GM12878 (cell line): ENCODE results near the gene KLHL1. TPM values are rescaled to one million over a fixed set of nuclear protein-coding genes. Genes with fewer than 3 reads are reported as not detected.

ENCODE experiments used
- ATAC-seq: fragments of 200-7000 bp; cut with Tn5 transposase; 3 replicates; pipeline ENCODE4 v1.9.1; 2020; ENCODE audit warnings: mild to moderate bottlenecking, moderate library complexity
- BruUV-seq: library from RNA; stranded (reverse); fragments of 400-500 nt; replicated peaks from 2 replicates; lab custom pipeline; 2021; lab: Mats Ljungman, UMichigan
- CTCF ChIA-PET: fragments of 300-600 bp; sonication (Branson Sonifier 250); formaldehyde crosslinking; extraction: SDS; loops from one replicate; lab custom pipeline; 2021; ENCODE audit warnings: inconsistent platforms; lab: Yijun Ruan, JAX
- POLR2A ChIA-PET: fragments of 350-600 bp; formaldehyde crosslinking; extraction: SDS; loops from one replicate; lab custom pipeline; 2021; ENCODE audit warnings: inconsistent platforms; lab: Charles Lee
- RAD21 ChIA-PET: fragments of 300-600 bp; sonication (Branson Sonifier 250); formaldehyde crosslinking; loops from one replicate; lab custom pipeline; 2023; ENCODE audit warnings: antibody characterized with exemption; ENCODE audit not compliant: unreplicated experiment; lab: Charles Lee
- SMC1A ChIA-PET: fragments of 300-600 bp; sonication (Branson Sonifier 250); formaldehyde crosslinking; loops from one replicate; lab custom pipeline; 2023; ENCODE audit not compliant: unreplicated experiment, uncharacterized antibody; lab: Charles Lee
- DNase-seq: peaks from one replicate; pipeline ENCODE4 v3.0.0-alpha.2; 2011; ENCODE audit warnings: low read depth, low spot score
- FAIRE-seq: peaks from 3 replicates; lab custom pipeline; 2011; peaks lifted over from hg19 to GRCh38; lab: Jason Lieb, UNC
- H2AFZ ChIP-seq: 2 replicates; pipeline ENCODE4 v1.6.0; 2011; ENCODE audit warnings: low read depth, low read length, control low read depth; ENCODE audit not compliant: control insufficient read depth
- H3K27ac ChIP-seq: 2 replicates; pipeline ENCODE4 v1.5.1; 2011; ENCODE audit warnings: control low read depth; ENCODE audit not compliant: control insufficient read depth, insufficient read depth
- H3K27me3 ChIP-seq, 2 experiments: replicated peaks in 1 of 2; 2 replicates each; pipeline versions ENCODE4 v1.6.0 to v1.6.1; 2011; ENCODE audit warnings: low read length in 1 of 2; ENCODE audit not compliant: control insufficient read depth in 2 of 2, insufficient read depth in 2 of 2
- H3K36me3 ChIP-seq, 2 experiments: 2 replicates each; pipeline ENCODE4 v1.5.1; 2011; ENCODE audit warnings: low read length in 1 of 2; ENCODE audit not compliant: control insufficient read depth in 2 of 2, insufficient read depth in 2 of 2
- H3K4me1 ChIP-seq: 2 replicates; pipeline ENCODE4 v1.6.1; 2011; ENCODE audit warnings: mild to moderate bottlenecking, low read length, moderate library complexity, mixed read lengths; ENCODE audit not compliant: control insufficient read depth, insufficient read depth
- H3K4me2 ChIP-seq: 2 replicates; pipeline ENCODE4 v1.6.0; 2011; ENCODE audit warnings: control low read depth; ENCODE audit not compliant: control insufficient read depth, insufficient read depth
- H3K4me3 ChIP-seq: fragments of 200-600 bp; sonication (generic); 2 replicates; pipeline ENCODE4 v1.5.1; 2016
- H3K79me2 ChIP-seq: 2 replicates; pipeline ENCODE4 v1.6.0; 2011; ENCODE audit warnings: low read length; ENCODE audit not compliant: control insufficient read depth, insufficient read depth
- H3K9ac ChIP-seq: 2 replicates; pipeline ENCODE4 v1.8.0; 2011; ENCODE audit warnings: low read length, control low read depth, mixed read lengths; ENCODE audit not compliant: control insufficient read depth, insufficient read depth
- H3K9me3 ChIP-seq: replicated peaks from 3 replicates; pipeline ENCODE4 v1.5.1; 2011; ENCODE audit warnings: mild to moderate bottlenecking, low read length; ENCODE audit not compliant: control insufficient read depth, insufficient read depth
- H4K20me1 ChIP-seq: 2 replicates; pipeline ENCODE4 v1.6.0; 2011; ENCODE audit not compliant: control insufficient read depth, insufficient read depth
- BMI1 ChIP-seq: fragments of 450-650 bp; IDR thresholded peaks from 2 replicates; pipeline ENCODE4 v1.6.1; 2016; ENCODE audit warnings: mild to moderate bottlenecking, moderate library complexity, borderline replicate concordance
- HCFC1 ChIP-seq: fragments of 150-350 bp; IDR thresholded peaks from 2 replicates; pipeline ENCODE4 v1.6.1; 2014; ENCODE audit warnings: low read length
- MYC ChIP-seq: IDR thresholded peaks from 2 replicates; pipeline ENCODE4 v1.6.1; 2011; ENCODE audit warnings: mild to moderate bottlenecking, low read length, moderate library complexity, inconsistent platforms; ENCODE audit not compliant: insufficient read depth, insufficient replicate concordance, insufficient read length, severe bottlenecking
- SIN3A ChIP-seq: IDR thresholded peaks from 2 replicates; pipeline ENCODE4 v1.6.1; 2012; ENCODE audit warnings: low read depth, low read length, improper control_type of control experiment
- SMC3 ChIP-seq: IDR thresholded peaks from 2 replicates; pipeline ENCODE4 v1.6.1; 2011; ENCODE audit warnings: low read length, improper control_type of control experiment, borderline replicate concordance
- SP1 ChIP-seq: IDR thresholded peaks from one replicate; pipeline ENCODE4 v1.6.1; 2011; ENCODE audit warnings: low read depth, low read length
- TARDBP ChIP-seq: IDR thresholded peaks from 2 replicates; pipeline ENCODE4 v1.6.1; 2016; ENCODE audit warnings: borderline replicate concordance
- ZNF274 ChIP-seq: IDR thresholded peaks from one replicate; pipeline ENCODE4 v1.8.0; 2011; ENCODE audit not compliant: insufficient read length, insufficient read depth
- WGBS: methylation state at CpG from one replicate; pipeline ENCODE4 v1.1.6; 2016; ENCODE audit warnings: low lambda C conversion rate; ENCODE audit not compliant: insufficient replicate concordance, insufficient coverage; ENCODE audit errors: missing lambda C conversion rate; 5-methylcytosine and 5-hydroxymethylcytosine counted together
- in situ Hi-C: fragments of 300-500 bp; cut with MboI; formaldehyde crosslinking; loops from 9 replicates; pipeline ENCODE4 v1.14.3; 2018; ENCODE audit warnings: mixed read lengths
- intact Hi-C: fragments of 100-400 bp; cut with micrococcal nuclease; formaldehyde crosslinking; loops from one replicate; pipeline ENCODE4 v1.14.2; 2022; ENCODE audit not compliant: unreplicated experiment
- polyA plus RNA-seq, 11 experiments: library from polyadenylated mRNA; depleted of rRNA in 4 of 11; unstranded in 6 of 11; stranded (reverse) in 5 of 11; fragments of >200 nt; fragmentation: Nextera tagmentation in 4 of 11; fragmentation: Illumina TruSeq in 1 of 11; extraction: Ambion mirVana in 4 of 11; extraction: Trizol in 1 of 11; gene quantifications; 1 replicate in 1 of 11; 2 replicates in 10 of 11; pipeline versions ENCODE4 v1.2.1 to v1.2.3, GENCODE V29; 2011 to 2016; ENCODE audit warnings: inconsistent platforms in 2 of 11, missing spikeins in 2 of 11, low read depth in 1 of 11
- total RNA-seq, 4 experiments: library from RNA; depleted of rRNA in 3 of 4; stranded (reverse); fragments of >200 nt in 3 of 4; fragmentation: Illumina TruSeq in 1 of 4; extraction: Trizol in 1 of 4; gene quantifications; 2 replicates each; pipeline versions ENCODE4 v1.2.1 to v1.2.3, GENCODE V29; 2013 to 2021

The KLHL1 gene
- total and polyA plus RNA-seq, 10 of the 15 experiments (the other 5 are each of a cell fraction or from before 2014, with no cell fraction given), result 0.02 to 0.13 (median 0.05) TPM; not detected in 2

DNA sequence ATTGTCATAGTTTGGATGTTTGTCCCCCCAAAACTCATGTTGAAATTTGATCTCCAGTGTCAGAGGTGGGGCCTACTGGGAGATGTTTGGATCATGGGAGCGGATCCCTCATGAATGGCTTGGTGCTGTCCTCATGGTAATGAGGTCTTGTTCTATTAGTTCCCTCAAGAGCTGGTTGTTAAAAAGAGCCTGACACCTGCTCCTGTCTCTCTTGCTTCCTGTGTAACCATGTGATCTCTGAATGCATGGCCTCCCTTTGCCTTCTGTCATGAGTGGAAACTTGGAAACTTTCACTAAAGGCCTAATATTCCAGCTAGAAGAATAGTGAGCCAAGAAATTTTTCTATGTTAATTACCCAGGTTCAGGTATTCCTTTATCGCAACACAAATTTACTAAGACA lies 312.0 kb downstream of the KLHL1 start:
- H4K20me1 ChIP-seq, result no peaks in the 10 kb centered on the region
- in situ Hi-C loops, result no loop called here
- H2AFZ ChIP-seq, result no peak overlapping the region
- 80% methylated on average over 2 of the region's 2 CpGs for WGBS
- ChIA-PET CTCF (interaction anchor here (1.6 kb wide), 1 partner anchor 10 kb away, joined by 3 read pairs; no protein-coding TSS in a partner anchor), SMC1A (no interaction called here), POLR2A (no interaction called here), RAD21 (no interaction called here)
- no peaks in the 10 kb centered on the region for H3K27me3 ChIP-seq
- intact Hi-C loops, result no loop called here
- no peaks in the 10 kb centered on the region for H3K4me1 ChIP-seq
- H3K79me2 ChIP-seq, result no peaks in the 10 kb centered on the region
- ATAC-seq, result no peak
- no peak overlapping the region for H3K27ac ChIP-seq
- no TSS peak for BruUV-seq
- H3K4me2 ChIP-seq, result no peak overlapping the region
- no peak overlapping the region for H3K4me3 ChIP-seq
- H3K9me3 ChIP-seq, result no peaks in the 10 kb centered on the region
- H3K9ac ChIP-seq, result no peak overlapping the region
- TF ChIP-seq TARDBP (no peak), BMI1 (no peak), SIN3A (no peak), MYC (no peak), SP1 (no peak), ZNF274 (no peak)
- DNase-seq, result no peak
- H3K36me3 ChIP-seq, result no peaks in the 10 kb centered on the region
- FAIRE-seq, result no peak

DNA sequence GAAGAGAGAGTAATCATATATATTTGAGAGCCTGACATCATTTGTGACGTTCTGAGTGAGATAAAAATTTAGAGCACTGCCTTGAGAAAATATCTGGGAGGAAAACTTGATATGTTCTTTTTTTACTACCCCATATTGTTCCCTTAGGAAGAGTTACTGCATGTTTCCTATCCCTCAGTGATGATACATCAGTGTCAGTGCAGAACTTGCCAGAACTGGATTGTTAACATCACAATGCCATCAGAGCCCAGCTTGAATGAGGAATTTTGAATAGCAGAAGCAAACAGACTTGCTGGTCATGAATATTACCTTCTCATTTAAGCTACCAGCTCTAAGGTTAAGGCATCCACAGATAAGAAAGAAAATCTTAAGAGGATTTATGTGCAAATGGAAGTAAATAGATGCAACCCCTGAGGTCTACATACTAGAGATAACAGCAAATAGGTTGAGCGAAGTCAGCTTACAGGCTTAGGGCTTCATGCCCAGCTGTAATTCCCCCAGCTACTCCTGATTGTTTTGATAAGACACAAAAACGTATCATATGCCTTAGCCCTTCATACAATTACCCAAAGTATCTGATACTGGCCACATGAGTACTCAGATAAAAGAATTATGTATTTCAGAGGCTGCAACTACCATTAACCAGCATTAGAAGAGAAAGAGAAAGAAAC lies 314.3 kb downstream of the KLHL1 start:
- TF ChIP-seq HCFC1, result no peak
- TF ChIP-seq SMC3, result no peak
- Histone ChIP-seq H3K36me3 (no peaks in the 10 kb centered on the region), H2AFZ (no peak overlapping the region), H3K4me3 (no peak overlapping the region), H3K4me2 (no peak overlapping the region), H3K27ac (no peak overlapping the region), H3K79me2 (no peaks in the 10 kb centered on the region), H3K4me1 (no peaks in the 10 kb centered on the region), H3K27me3 (no peaks in the 10 kb centered on the region), H4K20me1 (no peaks in the 10 kb centered on the region), H3K9me3 (no peaks in the 10 kb centered on the region), H3K9ac (no peak overlapping the region)
- intact Hi-C loops, result no loop called here
- ChIA-PET CTCF (no interaction called here), SMC1A (no interaction called here), RAD21 (no interaction called here), POLR2A (interaction anchor here (0.6 kb wide), 1 partner anchor 24 kb away, joined by 4 read pairs; no protein-coding TSS in a partner anchor)
- WGBS, result 0% methylated on average over 3 of the region's 3 CpGs
- DNase-seq (no peak), ATAC-seq (no peak), FAIRE-seq (no peak)
- BruUV-seq, result no TSS peak
- in situ Hi-C loops, result no loop called here
